ENCODE measurements around the gene STAB2. TPM values are rescaled to one million over a fixed set of nuclear protein-coding genes. Genes with fewer than 3 reads are reported as not detected.

STAB2 gene
- total and polyA plus RNA-seq, 2 of the 8 experiments (the other 6 are each of a cell fraction or from before 2014, with no cell fraction given): not detected

GRCh38 chr12:103736572-103736971 lies 149.5 kb downstream of the STAB2 start:
- no peak for DNase-seq (ENCODE audit: low read depth in 1 of 2, low spot score in 2 of 2)
- ChIA-PET CTCF (ENCODE audit: partially characterized antibody) (interaction anchor here (0.6 to 1.2 kb wide), 3 partner anchors 11 to 854 kb away, joined by 3 to 4 read pairs (median 3); no protein-coding TSS in a partner anchor), POLR2A (ENCODE audit: partially characterized antibody) (no interaction called here)
- Histone ChIP-seq H3K4ac (replicated peaks; ENCODE audit: insufficient read length, low read depth, low read length) (no peak overlapping the region), H2AFZ (ENCODE audit: low read length) (no peak overlapping the region), H2BK12ac (ENCODE audit: low read depth, low read length) (no peak overlapping the region), H2BK20ac (ENCODE audit: low read length) (no peak overlapping the region), H3K4me2 (ENCODE audit: insufficient read depth in 1 of 2, low read depth in 2 of 2, low read length in 2 of 2) (no peak overlapping the region), H2BK120ac (replicated peaks; ENCODE audit: low read depth, low read length) (no peak overlapping the region), H3K36me3 (ENCODE audit: control insufficient read depth in 2 of 4, insufficient read depth in 4 of 4, low read length in 3 of 4) (no peaks in the 10 kb centered on the region), H3K9ac (replicated peaks in 1 of 4; ENCODE audit: extremely low read depth in 1 of 4, low read depth in 3 of 4, low read length in 3 of 4) (no peak overlapping the region), H2BK15ac (ENCODE audit: low read length) (no peak overlapping the region), H3K27ac (ENCODE audit: low read depth, low read length) (no peak overlapping the region), H4K91ac (replicated peaks; ENCODE audit: insufficient read length, low read length) (no peak overlapping the region), H3K56ac (replicated peaks; ENCODE audit: insufficient read length, low read depth, low read length) (no peak overlapping the region), H3K18ac (ENCODE audit: extremely low read depth, low read length) (no peak overlapping the region), H4K5ac (ENCODE audit: insufficient read length, low read depth, low read length) (no peak overlapping the region), H3K27me3 (replicated peaks in 1 of 4; ENCODE audit: control insufficient read depth in 3 of 4, extremely low read depth in 1 of 4, insufficient read depth in 3 of 4, low read length in 3 of 4) (no peaks in the 10 kb centered on the region; a peak in 1 of 7 replicates), H4K8ac (ENCODE audit: extremely low read depth, insufficient read depth, low read length) (no peak overlapping the region), H2BK5ac (ENCODE audit: low read depth, low read length) (no peak overlapping the region), H3K79me1 (ENCODE audit: low read depth, low read length) (no peaks in the 10 kb centered on the region), H3K4me3 (ENCODE audit: extremely low read depth in 1 of 4, insufficient read depth in 2 of 4, low read depth in 3 of 4, low read length in 4 of 4) (no peak overlapping the region), H2AK5ac (ENCODE audit: low read depth, low read length) (no peak overlapping the region), H3K23me2 (ENCODE audit: low read depth, low read length) (no peaks in the 10 kb centered on the region; the same call in 1 of the 2 replicates), H3K9me3 (ENCODE audit: insufficient read depth in 2 of 2, low read depth in 1 of 2, low read length in 1 of 2) (peaks cover 5% of the 10 kb centered on the region in 2 experiments; a peak in 1 of 4 replicates), H3K79me2 (ENCODE audit: control insufficient read depth in 1 of 2, insufficient read depth in 2 of 2, low read length in 2 of 2) (no peaks in the 10 kb centered on the region), H3K23ac (ENCODE audit: insufficient read length) (no peak overlapping the region), H3K4me1 (replicated peaks in 1 of 4; ENCODE audit: control insufficient read depth in 3 of 4, insufficient read depth in 4 of 4, low read length in 3 of 4) (no peaks in the 10 kb centered on the region), H4K20me1 (replicated peaks in 1 of 2; ENCODE audit: control insufficient read depth in 1 of 2, insufficient read depth in 2 of 2, low read length in 2 of 2) (no peaks in the 10 kb centered on the region), H3K14ac (ENCODE audit: insufficient read length) (no peak overlapping the region)
- no peak for FAIRE-seq
- WGBS, 2 experiments (ENCODE audit: extremely low coverage in 1 of 2, insufficient coverage in 1 of 2, insufficient read length in 1 of 2, insufficient replicate concordance in 2 of 2, low coverage in 1 of 2, low lambda C conversion rate in 2 of 2, missing lambda C conversion rate in 1 of 2): 100% methylated on average over 1 of the region's 1 CpG; no CpG with 5 or more reads in 1 of the 2 experiments
- no peak for TF ChIP-seq SIX5 (IDR thresholded peaks at IDR 0.05; ENCODE audit: low read depth, low read length)
- TF ChIP-seq MAFK (IDR thresholded peaks at IDR 0.05; ENCODE audit: low read depth, low read length): no peak
- no peak for TF ChIP-seq CBX8 (IDR thresholded peaks at IDR 0.05; ENCODE audit: borderline replicate concordance, low read depth, low read length)
- TF ChIP-seq RFX5 (IDR thresholded peaks at IDR 0.05; ENCODE audit: borderline replicate concordance, low read depth, low read length): no peak
- TF ChIP-seq CHD2 (IDR thresholded peaks at IDR 0.05; ENCODE audit: low read length): no peak
- TF ChIP-seq JUND (IDR thresholded peaks at IDR 0.05; ENCODE audit: low read length): no peak
